Measurements from ENCODE around the gene KIF3B.
"Not testable (repeated sequence)": the region's sequence is repeated elsewhere in the genome, so short reads cannot be mapped to it uniquely, and the experiment has no call there.

Gene KIF3B

GRCh38 chr20:32246208-32246607 is 31.2 kb upstream of the KIF3B start:
- not testable (repeated sequence) for DNase-seq (ENCODE audit: low read depth in 4 of 4, low spot score in 1 of 4)

- no peak for DNase-seq (ENCODE audit: low read depth in 4 of 4, low spot score in 1 of 4)
Measured at GRCh38 chr20:32248043-32248442, 29.4 kb upstream of the KIF3B start.

- DNase-seq (ENCODE audit: low read depth in 4 of 4, low spot score in 1 of 4), result no peak
Measured at GRCh38 chr20:32249030-32249738, 28.3 kb upstream of the KIF3B start.

GRCh38 chr20:32251470-32251869 is 26.0 kb upstream of the KIF3B start:
- no peak for DNase-seq (ENCODE audit: low read depth in 4 of 4, low spot score in 1 of 4)

GRCh38 chr20:32252189-32252588 is 25.3 kb upstream of the KIF3B start:
- peak; percentile 52 to 89 (median 62) for DNase-seq (ENCODE audit: low read depth in 4 of 4, low spot score in 1 of 4)

GRCh38 chr20:32260973-32261372 is 16.5 kb upstream of the KIF3B start:
- not testable (repeated sequence) for DNase-seq (ENCODE audit: low read depth in 4 of 4, low spot score in 1 of 4)

GRCh38 chr20:32261644-32262043 is 15.8 kb upstream of the KIF3B start:
- no peak for DNase-seq (ENCODE audit: low read depth in 4 of 4, low spot score in 1 of 4)

GRCh38 chr20:32263398-32263954 is 14.0 kb upstream of the KIF3B start:
- DNase-seq (ENCODE audit: low read depth in 4 of 4, low spot score in 1 of 4), result no peak

GRCh38 chr20:32271620-32272019 is 5.8 kb upstream of the KIF3B start:
- no peak for DNase-seq (ENCODE audit: low read depth in 4 of 4, low spot score in 1 of 4)

- DNase-seq (ENCODE audit: low read depth in 4 of 4, low spot score in 1 of 4), result no peak
Measured at GRCh38 chr20:32274359-32274758, 3.1 kb upstream of the KIF3B start.

GRCh38 chr20:32275163-32275562 is 2.3 kb upstream of the KIF3B start:
- not testable (repeated sequence) for DNase-seq (ENCODE audit: low read depth in 4 of 4, low spot score in 1 of 4)

GRCh38 chr20:32278199-32278643 is 770 bp downstream of the KIF3B start:
- no peak for DNase-seq (ENCODE audit: low read depth in 4 of 4, low spot score in 1 of 4)

GRCh38 chr20:32281711-32282110 is 4.3 kb downstream of the KIF3B start:
- no peak for DNase-seq (ENCODE audit: low read depth in 4 of 4, low spot score in 1 of 4)

- no peak for DNase-seq (ENCODE audit: low read depth in 4 of 4, low spot score in 1 of 4)
Measured at GRCh38 chr20:32282461-32282860, 5.0 kb downstream of the KIF3B start.

- DNase-seq (ENCODE audit: low read depth in 4 of 4, low spot score in 1 of 4), result no peak
Measured at GRCh38 chr20:32285082-32285620, 7.7 kb downstream of the KIF3B start.

- DNase-seq (ENCODE audit: low read depth in 4 of 4, low spot score in 1 of 4), result peak in 3 of 4 experiments; percentile 16 to 51 (median 23)
Measured at GRCh38 chr20:32285621-32286371, 8.3 kb downstream of the KIF3B start.

GRCh38 chr20:32287231-32287638 is 9.8 kb downstream of the KIF3B start:
- no peak for DNase-seq (ENCODE audit: low read depth in 4 of 4, low spot score in 1 of 4)

- no peak for DNase-seq (ENCODE audit: low read depth in 4 of 4, low spot score in 1 of 4)
Measured at GRCh38 chr20:32288225-32288849, 10.9 kb downstream of the KIF3B start.

- not testable (repeated sequence) for DNase-seq (ENCODE audit: low read depth in 4 of 4, low spot score in 1 of 4)
Measured at GRCh38 chr20:32289299-32289660, 11.8 kb downstream of the KIF3B start.

GRCh38 chr20:32289661-32290431 is 12.4 kb downstream of the KIF3B start:
- DNase-seq (ENCODE audit: low read depth in 4 of 4, low spot score in 1 of 4), result no peak

GRCh38 chr20:32291166-32291565 is 13.7 kb downstream of the KIF3B start:
- DNase-seq (ENCODE audit: low read depth in 4 of 4, low spot score in 1 of 4), result no peak

All from stimulated activated CD4-positive, alpha-beta T cell treated with anti-CD3 and anti-CD28 coated beads, Interleukin-1b, Interleukin-23, amount 100 ng/mL, for 24 hours (primary cell).